Measurements from ENCODE around the gene MAPKAP1. TPM values are rescaled to one million over a fixed set of nuclear protein-coding genes. Genes with fewer than 3 reads are reported as not detected.

Gene MAPKAP1
- total RNA-seq, 1 donor from 2014 or later = 127 TPM

DNA sequence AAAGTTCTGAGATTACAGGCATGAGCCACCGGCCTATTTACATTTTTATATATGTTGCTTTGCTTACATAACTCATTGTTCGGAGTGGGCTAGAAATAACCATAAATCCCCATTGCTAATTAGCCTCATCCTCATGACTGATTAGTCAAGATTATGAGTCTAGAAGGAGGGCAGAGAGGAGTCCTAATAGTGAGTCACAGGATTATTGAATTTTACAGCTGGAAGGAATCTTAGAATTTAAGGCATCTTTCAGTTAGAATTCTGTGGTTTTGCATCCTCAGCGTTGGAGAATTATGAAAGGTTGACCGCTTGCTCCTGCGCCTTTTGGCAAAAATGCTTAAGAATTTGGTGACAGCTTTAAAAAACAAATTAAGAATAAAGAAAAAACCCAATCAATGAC is 37.6 kb upstream of the MAPKAP1 start:
- Histone ChIP-seq H3K36me3 (no peaks in the 10 kb centered on the region), H3K27me3 (ENCODE audit: low read depth) (no peaks in the 10 kb centered on the region), H3K9me3 (replicated peaks) (no peaks in the 10 kb centered on the region), H3K27ac (replicated peaks) (no peak overlapping the region), H3K4me3 (no peak overlapping the region), H3K4me1 (peaks cover 33% of the 10 kb centered on the region)
- intact Hi-C loops (cut with micrococcal nuclease) = no loop called here
- DNase-seq = no peak
- TF ChIP-seq, protein P1, sequence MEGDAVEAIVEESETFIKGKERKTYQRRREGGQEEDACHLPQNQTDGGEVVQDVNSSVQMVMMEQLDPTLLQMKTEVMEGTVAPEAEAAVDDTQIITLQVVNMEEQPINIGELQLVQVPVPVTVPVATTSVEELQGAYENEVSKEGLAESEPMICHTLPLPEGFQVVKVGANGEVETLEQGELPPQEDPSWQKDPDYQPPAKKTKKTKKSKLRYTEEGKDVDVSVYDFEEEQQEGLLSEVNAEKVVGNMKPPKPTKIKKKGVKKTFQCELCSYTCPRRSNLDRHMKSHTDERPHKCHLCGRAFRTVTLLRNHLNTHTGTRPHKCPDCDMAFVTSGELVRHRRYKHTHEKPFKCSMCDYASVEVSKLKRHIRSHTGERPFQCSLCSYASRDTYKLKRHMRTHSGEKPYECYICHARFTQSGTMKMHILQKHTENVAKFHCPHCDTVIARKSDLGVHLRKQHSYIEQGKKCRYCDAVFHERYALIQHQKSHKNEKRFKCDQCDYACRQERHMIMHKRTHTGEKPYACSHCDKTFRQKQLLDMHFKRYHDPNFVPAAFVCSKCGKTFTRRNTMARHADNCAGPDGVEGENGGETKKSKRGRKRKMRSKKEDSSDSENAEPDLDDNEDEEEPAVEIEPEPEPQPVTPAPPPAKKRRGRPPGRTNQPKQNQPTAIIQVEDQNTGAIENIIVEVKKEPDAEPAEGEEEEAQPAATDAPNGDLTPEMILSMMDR (IDR thresholded peaks at IDR 0.05; ENCODE audit: borderline replicate concordance) = no peak

DNA sequence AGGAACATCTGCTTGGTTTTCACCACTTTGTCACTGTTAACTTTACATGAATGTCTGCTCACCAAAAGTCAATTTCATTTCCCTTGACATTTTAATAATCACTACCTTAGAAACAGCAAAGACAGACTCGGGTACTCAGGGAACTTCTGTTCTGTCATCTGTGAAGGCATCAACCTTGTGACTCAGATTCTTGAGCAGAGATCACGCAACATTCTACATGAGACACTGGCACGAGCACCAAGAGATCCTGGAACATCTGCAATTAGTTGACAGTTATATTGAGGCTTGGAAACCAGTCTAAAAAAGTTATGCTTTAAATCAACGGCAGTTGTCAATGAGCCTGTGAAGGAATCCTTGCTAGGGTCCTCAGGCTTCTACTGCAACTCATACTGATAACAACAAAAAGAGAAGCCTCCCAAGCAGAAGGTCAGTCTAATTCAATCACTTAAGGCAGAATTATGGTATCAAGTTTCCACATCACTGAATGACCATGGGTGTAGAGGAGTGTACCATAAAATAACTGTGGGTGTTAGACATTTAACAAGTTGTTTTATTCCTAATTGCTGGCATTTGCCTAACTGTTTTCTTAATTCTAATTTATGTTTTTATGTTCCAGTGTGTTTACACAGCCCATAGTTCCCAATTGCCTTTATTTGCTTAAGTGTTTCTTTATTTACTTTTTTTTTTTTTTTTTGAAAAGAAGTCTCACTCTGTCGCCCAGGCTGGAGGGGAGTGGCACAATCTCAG is 36.8 kb upstream of the MAPKAP1 start:
- no peaks in the 10 kb centered on the region for H3K36me3 ChIP-seq
- H3K9me3 ChIP-seq (replicated peaks) = no peaks in the 10 kb centered on the region
- intact Hi-C loops (cut with micrococcal nuclease) = no loop called here
- H3K27ac ChIP-seq (replicated peaks) = no peak overlapping the region
- no peak overlapping the region for H3K4me3 ChIP-seq
- no peak for DNase-seq
- TF ChIP-seq, protein P1 (IDR thresholded peaks at IDR 0.05; ENCODE audit: borderline replicate concordance) = no peak
- H3K4me1 ChIP-seq = peaks cover 26% of the 10 kb centered on the region
- no peaks in the 10 kb centered on the region for H3K27me3 ChIP-seq (ENCODE audit: low read depth)

DNA sequence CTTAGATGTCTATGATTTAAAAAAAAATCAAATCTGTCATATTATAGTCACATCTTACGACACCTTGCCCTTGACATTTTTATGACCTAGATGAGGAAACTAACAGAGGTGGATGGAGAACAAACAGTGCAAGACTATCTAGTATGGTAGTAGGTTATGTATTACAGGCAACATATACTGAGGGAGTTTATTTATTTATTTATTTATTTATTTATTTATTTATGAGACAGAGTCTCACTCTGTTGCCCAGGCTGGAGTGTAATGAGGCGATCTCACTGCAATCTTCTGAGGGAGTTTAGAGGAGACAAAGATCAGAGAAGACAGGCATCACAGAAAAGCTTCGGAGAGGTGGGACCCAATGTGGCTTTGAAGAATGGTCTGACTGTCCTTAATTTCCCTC is 35.6 kb upstream of the MAPKAP1 start:
- intact Hi-C loops (cut with micrococcal nuclease) = no loop called here
- Histone ChIP-seq H3K4me1 (peaks cover 14% of the 10 kb centered on the region), H3K9me3 (replicated peaks) (no peaks in the 10 kb centered on the region), H3K27ac (replicated peaks) (no peak overlapping the region), H3K4me3 (no peak overlapping the region), H3K36me3 (no peaks in the 10 kb centered on the region), H3K27me3 (ENCODE audit: low read depth) (no peaks in the 10 kb centered on the region)
- DNase-seq = no peak
- TF ChIP-seq, protein P1 (IDR thresholded peaks at IDR 0.05; ENCODE audit: borderline replicate concordance) = no peak

DNA sequence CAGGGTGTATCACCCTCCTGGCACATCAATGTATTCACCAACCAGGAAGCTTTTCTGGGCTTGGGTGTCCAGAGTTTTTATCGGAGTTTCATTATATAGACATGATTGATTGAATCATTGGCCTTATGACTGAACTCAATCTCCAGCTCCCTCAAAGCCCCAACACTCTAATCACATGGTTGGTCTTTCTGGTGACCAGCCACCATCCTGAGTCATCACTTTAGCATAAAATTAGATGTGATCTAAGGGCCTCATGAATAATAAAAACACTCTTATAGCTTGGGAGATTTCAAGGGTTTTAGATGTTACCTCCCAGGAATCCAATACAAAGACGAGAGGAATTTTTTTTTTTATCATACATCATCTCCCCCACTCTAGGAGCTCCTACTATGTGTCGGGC is 32.4 kb upstream of the MAPKAP1 start:
- H3K27ac ChIP-seq (replicated peaks) = no peak overlapping the region
- no peak overlapping the region for H3K4me3 ChIP-seq
- no peak for DNase-seq
- intact Hi-C loops (cut with micrococcal nuclease) = no loop called here
- no peaks in the 10 kb centered on the region for H3K27me3 ChIP-seq (ENCODE audit: low read depth)
- H3K4me1 ChIP-seq = no peaks in the 10 kb centered on the region
- H3K9me3 ChIP-seq (replicated peaks) = no peaks in the 10 kb centered on the region
- no peaks in the 10 kb centered on the region for H3K36me3 ChIP-seq
- TF ChIP-seq, protein P1 (IDR thresholded peaks at IDR 0.05; ENCODE audit: borderline replicate concordance) = no peak

DNA sequence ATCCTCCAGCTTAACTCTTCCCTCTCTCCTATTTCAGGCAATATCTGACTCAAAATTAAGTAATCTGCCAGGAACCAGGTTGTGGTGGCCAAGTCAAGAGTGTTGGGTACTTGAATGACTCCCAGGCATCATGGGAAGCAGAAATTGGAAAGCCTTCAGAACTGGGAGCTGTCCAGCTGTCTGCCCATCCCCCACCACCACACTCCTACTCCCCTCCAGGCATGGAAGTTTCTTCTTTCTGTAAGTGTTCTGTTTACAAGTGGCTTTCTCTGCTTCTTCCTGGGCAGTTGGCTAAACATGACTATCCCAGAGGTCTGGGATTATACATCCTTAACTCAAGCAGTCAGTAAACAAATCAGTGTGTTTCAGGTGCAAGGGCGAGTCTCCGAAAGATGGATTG is 25.6 kb upstream of the MAPKAP1 start:
- no peak overlapping the region for H3K27ac ChIP-seq (replicated peaks)
- no peak overlapping the region for H3K4me3 ChIP-seq
- H3K27me3 ChIP-seq (ENCODE audit: low read depth) = peaks cover 3% of the 10 kb centered on the region
- no peaks in the 10 kb centered on the region for H3K36me3 ChIP-seq
- no peak for DNase-seq
- intact Hi-C loops (cut with micrococcal nuclease) = no loop called here
- TF ChIP-seq, protein P1 (IDR thresholded peaks at IDR 0.05; ENCODE audit: borderline replicate concordance) = no peak
- H3K4me1 ChIP-seq = no peaks in the 10 kb centered on the region
- H3K9me3 ChIP-seq (replicated peaks) = no peaks in the 10 kb centered on the region

Data from left ventricle myocardium inferior (tissue), 1 donor.